Hematopoietic multipotent progenitor cell treated with erythropoietin and hydrocortisone succinate and interleukin-3 and kit ligand, for 17 days (in vitro differentiated cells): Measurements from ENCODE around the gene TCF21.
A peak's percentile ranks its signal among the peaks of the same experiment; 100 is the strongest.

Experiments
- DNase-seq: peaks from one replicate; pipeline ENCODE4 v3.0.0-alpha.2; 2015; ENCODE audit warnings: low spot score

Gene TCF21

GRCh38 chr6:133889557-133890403 lies 867 bp downstream of the TCF21 start:
- DNase-seq = no peak

GRCh38 chr6:133890711-133891148 lies 1.8 kb downstream of the TCF21 start:
- no peak for DNase-seq

- DNase-seq = no peak
These were observed 2.4 kb downstream of the TCF21 start for GRCh38 chr6:133891149-133891926.

- no peak for DNase-seq
These were observed 3.3 kb downstream of the TCF21 start for GRCh38 chr6:133891927-133892812.

- DNase-seq = no peak
These were observed 4.1 kb downstream of the TCF21 start for GRCh38 chr6:133892813-133893691.

- DNase-seq = no peak
These were observed 5.0 kb downstream of the TCF21 start for GRCh38 chr6:133893946-133894345.

GRCh38 chr6:133894369-133894768 lies 5.5 kb downstream of the TCF21 start:
- DNase-seq = no peak

- DNase-seq = no peak
These were observed 6.0 kb downstream of the TCF21 start for GRCh38 chr6:133894795-133895358.

- no peak for DNase-seq
These were observed 6.8 kb downstream of the TCF21 start for GRCh38 chr6:133895573-133896343.

- DNase-seq = no peak
These were observed 7.4 kb downstream of the TCF21 start for GRCh38 chr6:133896344-133896721.

- DNase-seq = no peak
These were observed 9.3 kb downstream of the TCF21 start for GRCh38 chr6:133898263-133898662.

GRCh38 chr6:133899556-133899955 lies 10.6 kb downstream of the TCF21 start:
- DNase-seq = no peak

- no peak for DNase-seq
These were observed 14.9 kb downstream of the TCF21 start for GRCh38 chr6:133903855-133904254.

GRCh38 chr6:133906050-133906449 lies 17.1 kb downstream of the TCF21 start:
- DNase-seq = no peak

GRCh38 chr6:133916650-133917151 lies 27.8 kb downstream of the TCF21 start:
- DNase-seq = peak; percentile 66

- DNase-seq = no peak
These were observed 28.9 kb downstream of the TCF21 start for GRCh38 chr6:133917781-133918180.

- DNase-seq = no peak
These were observed 29.5 kb downstream of the TCF21 start for GRCh38 chr6:133918208-133918930.

- DNase-seq = no peak
These were observed 30.4 kb downstream of the TCF21 start for GRCh38 chr6:133919362-133919761.

GRCh38 chr6:133921249-133921859 lies 32.4 kb downstream of the TCF21 start:
- DNase-seq = peak; percentile 70
